Stimulated activated CD4-positive, alpha-beta T cell treated with anti-CD3 and anti-CD28 coated beads, Interleukin-2, amount 100 ng/mL, for 24 hours (primary cell): Measurements from ENCODE around the gene DCP2.

Experiments used
- DNase-seq, 2 donors: peaks; one replicate each; pipeline ENCODE4 v3.0.0-alpha.2; 2020

Gene DCP2

DNA sequence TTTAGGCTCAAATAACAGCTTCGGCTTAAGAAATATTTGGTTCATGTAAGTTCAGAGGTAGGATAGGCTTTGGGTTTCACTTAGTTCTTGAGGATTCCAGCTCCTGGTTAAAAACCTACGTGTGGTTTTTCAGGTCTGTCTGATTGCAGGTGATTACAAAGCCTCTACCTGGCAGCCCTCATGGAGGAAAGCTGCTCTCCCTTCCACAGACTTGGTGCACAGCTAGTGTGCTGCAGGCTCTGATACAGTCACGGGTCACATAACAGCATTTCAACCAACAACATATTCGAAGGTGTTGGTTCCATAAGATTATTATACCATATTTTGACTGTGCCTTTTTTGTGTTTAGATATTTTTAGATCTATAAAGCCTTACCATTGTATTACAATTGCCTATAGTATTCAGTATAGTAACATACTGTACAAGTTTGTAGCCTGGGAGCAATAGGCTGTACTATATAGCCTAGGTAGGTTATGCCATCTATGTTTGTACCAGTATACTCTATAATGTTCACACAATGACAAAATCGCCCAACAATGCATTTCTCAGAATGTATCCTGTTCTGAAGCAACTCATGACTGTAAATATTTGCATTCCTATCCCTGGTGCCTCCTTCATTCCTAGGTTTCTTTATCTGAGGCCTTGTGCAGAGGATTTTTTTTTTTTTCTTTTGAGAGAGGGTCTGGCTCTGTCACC is 8.0 kb upstream of the DCP2 start:
- DNase-seq: no peak

DNA sequence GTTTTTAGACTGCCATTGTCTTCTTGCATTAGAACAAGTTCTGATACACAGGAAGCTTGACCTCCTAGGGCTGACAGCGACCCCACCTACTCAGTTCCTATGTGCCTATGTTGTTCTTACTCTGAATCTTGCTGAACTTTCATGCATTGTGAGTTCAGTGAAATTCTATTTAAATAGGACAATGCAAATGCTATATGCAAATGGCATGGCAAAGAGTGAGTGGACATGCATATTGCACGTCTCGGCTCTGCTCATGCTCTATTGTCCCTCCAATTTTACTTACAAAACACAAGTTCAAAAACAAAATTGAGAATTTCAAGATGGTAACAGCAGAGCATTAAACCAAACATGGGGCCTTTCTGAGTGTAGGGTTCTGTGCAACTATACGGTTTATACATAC is 5.3 kb upstream of the DCP2 start:
- no peak for DNase-seq

DNA sequence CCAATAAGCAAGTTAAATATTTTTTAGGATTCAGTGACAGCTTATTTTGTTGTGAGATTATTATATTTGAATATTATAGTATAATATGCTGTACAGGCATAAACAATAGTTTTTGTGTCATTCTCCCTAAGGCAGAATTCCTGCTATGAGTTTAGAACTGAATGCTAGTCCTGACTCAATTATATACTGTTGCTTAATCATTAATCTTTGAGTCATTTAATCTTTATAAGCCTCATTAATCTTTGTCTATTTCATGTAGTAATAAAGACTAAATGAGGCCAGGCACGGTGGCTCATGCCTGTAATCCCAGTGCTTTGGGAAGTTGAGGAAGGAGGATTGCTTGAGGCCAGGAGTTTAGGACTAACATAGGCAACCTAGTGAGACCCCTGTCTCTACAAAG is 3.6 kb upstream of the DCP2 start:
- no peak for DNase-seq

DNA sequence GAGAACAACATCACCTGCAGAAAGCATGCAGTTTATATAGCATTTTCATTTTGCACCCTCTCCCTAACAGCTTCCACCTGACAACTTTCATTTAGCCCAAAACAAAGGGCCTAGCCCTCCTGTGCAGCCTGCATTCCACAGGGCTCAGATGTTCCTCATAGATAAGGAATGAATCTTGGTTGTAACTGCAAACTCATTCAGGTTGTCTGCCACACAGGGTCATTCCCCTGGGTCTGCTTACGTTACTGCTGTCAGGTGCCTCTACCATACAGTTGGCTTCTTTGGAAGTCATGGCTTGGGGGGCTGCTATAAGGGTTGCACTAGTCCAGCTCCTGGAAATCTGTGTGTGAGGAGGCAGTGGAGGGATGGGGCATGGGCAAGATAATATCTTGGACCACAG is 2.7 kb upstream of the DCP2 start:
- DNase-seq: no peak

DNA sequence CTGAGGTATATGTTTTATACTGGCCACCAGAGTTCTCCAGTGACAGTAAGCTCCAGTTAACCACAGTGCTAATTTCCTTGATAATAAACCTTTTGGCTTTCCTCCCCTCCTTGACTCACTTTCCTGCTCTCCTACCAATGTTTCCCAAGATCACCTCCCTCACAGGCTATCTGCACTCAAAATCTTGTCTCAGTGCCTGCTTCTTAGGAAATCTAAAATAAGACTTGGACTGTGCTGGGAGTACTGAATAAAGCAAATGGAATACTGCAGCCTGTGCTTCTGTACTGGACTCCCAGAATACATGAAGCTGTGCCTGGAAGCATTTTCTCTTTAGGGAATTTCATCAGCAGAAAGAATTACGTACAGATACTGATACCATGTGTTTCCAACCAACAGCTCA is 1.7 kb upstream of the DCP2 start:
- no peak for DNase-seq

DNA sequence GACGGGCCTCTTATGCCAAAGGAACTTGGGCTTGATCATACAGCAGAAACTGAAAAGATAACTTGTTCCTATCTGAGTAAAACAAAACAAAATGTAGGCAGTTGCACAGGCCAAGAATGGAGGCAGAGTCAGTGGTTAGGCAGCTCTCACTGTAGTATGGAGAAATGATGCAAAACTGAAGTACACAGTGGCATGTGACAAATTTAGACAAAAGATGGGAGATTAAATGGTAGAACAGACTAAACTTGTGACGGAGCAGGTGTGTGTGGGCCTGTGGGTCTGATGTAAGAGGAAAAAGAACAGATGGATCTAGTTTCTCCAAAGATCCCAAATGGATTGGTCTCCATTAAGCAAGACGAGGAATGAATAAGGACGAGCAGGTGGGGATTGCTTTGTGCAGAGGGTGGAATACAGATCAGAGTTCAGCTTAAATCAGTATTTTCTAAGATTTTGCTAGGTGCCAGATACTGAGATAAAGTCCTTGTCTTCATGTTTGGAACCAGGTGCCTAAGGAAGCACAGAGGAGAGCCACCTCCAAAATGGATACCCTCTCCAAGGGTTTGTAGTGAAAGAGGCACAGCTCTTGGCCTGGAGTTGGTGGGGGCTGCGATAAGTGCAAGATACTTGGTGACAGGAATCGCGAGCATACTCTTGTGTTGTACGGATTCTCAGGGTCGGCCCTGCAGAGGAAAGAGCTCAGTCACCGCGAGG is 722 bp upstream of the DCP2 start:
- DNase-seq: no peak

DNA sequence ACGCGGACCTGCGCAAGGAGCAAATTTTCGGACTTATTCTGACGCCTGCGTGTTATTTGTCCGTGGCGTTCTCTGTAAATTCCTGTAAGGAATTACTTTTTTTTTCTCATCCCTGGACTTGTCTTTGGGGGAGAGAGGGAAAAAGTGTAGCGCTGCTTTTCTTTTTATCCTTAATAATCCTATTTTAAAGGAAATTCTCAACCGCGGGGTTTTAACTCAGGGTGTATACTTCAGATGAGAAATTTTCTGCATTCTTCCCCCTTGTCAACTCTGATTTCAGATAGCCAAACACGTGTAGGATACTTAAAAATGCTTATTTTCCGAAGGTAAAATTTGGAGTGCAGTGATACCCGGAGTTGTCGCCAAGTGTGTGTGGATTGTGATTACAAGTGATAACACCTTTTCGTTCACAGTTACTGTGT is 853 bp downstream of the DCP2 start:
- no peak for DNase-seq

DNA sequence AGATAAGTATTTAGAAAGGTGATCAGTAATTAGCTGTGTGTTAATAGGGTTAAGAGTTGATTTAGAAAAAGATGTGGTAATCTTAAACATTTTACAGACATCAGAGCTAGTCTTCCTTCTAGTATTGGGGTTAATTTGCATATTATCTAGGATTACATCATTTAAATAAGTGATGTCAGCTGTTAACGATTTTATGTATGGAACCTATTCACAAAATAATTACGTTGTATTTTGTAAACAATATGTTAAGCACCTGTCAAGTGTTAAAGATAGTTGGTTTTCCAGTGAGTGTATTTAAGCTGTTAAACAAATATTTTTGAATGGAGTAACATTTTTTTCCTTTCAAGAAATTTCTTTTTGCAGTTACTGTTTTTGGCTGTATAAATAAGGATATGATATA is 2.2 kb downstream of the DCP2 start:
- no peak for DNase-seq

DNA sequence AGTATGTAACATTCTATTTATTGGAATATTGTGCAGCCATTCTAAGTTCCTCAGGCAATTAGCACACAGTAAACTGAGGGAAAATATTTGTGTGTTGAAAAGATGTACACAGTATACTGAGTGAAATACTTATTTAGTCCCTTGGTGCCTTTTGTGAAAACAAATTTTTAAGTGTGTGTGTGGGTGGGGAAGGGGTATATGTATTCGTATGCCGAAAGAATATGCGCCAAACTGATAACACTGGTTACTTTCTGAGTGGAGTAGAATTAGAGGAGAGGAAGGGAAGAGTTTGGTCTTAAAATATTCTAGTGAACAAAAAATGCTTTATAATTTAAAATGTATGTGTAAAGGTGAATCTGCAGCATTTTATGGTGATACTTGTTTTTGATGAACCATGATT is 3.1 kb downstream of the DCP2 start:
- no peak for DNase-seq

DNA sequence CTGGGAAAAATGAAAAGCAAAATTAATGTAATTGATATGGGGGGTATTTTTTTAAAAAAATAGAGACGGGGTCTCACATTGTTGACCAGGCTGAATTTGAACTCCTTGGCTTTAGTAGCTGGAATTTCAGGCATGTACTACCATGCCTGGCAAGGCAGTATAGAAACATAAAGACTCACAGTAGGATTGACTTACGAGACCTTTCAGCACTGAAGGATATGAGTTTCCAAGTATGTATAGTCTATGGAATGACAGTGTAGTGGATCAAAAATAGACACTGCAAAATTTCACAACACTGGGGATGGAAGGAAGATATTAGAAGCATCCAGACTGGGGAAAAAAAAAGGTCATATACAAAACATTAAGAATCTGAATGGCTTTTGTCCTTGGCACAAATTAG is 6.8 kb downstream of the DCP2 start:
- DNase-seq: no peak

DNA sequence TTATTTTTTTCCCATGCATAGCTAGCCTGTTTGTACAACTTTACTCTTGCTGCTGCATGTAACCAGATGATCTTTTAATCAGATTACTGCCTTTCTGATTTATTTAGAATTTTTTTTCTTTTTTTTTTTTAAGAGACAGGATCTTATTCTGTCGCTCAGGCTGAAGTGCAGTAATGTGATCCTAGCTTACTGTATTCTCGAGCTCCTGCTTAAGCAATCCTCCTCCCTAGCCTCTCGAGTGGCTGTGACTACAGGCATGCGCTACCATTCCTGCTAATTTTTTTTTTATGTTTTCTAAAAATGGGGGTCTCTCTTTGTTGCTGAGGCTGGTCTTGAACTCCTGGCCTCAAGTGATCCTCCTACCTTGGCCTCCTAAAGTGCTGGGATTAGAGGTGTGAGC is 9.6 kb downstream of the DCP2 start:
- no peak for DNase-seq

DNA sequence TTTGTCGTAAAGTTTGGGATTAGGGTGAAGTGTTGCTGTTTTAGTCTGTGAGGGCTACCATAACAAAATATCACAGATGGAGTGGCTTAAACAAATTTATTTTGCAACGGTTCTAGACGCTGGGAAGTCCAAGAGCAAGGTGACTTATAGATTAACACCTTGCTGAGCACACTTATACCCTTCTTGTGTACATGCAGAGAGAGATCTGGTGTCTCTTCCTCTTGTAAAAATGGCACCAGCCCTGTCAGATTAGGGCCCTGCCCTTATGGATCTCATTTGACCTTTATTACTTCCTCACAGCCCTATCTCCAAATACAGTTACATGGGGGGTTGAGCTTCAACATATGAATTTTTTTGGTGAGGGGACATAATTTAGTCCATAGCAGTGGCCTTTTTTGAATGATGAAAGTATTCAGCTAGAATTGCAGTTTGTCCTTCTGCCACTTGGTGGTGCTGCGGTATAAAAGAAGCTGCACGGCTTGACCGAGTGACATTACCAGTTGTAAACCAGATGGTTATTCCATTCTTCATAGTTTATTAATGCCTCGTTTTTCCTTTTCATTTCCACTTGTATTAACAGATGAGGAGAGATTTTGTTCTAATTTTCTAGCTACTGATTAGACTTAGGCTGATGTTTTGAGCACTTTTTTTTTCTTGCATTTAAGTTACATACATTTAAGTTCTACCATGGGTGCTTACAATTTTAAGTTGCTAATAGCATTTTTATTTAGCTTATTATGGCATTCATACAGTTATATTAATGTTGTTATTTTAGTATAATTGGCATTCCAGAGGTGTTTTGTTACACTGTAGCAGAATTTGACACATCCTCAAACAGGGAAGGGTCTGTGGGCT is 19.4 kb downstream of the DCP2 start:
- peak; percentile 80 to 85 for DNase-seq

DNA sequence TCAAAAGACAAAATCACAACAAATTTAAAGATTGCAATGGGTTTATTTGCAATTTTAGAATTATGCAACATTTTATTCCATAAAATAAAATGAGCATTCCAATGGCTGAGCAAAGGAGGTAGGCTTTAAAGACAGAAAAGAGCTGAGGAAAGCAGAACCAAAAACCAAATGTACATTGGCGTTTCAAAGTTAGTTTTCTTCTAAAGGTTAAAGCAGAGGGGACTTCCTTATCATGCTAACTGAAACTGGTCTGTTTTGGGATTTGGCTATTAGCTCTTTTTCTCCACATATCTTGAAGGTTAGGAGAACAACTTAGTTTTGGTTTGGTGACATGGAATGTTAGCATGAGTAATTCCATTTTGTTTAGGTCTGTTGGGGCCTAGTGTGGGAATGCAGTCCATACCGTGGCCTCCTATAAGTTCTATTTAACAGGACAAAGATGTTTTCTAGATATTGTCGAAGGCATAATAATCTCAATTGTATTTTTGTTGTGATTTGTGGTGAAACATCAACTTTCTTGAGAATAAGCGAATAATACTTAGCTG is 20.3 kb downstream of the DCP2 start:
- DNase-seq: no peak

DNA sequence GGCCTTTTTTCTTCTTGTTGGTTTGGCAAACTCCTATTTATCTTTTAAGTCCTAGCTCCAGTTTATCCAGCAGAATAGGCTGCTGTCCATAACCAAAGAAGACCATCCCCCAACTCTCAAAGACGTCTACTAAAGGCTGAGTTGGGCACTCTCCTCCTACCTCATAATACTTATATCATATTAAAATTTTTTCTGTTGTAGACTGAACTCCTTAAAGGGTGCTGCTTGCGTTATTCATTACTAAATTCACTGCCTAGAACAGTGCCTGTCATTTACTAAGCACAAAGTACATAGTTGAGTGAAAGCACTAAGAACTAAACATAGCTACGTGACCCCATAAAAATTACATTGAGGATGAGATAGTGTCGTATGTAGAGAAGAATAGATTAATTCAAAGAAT is 21.7 kb downstream of the DCP2 start:
- DNase-seq: no peak

DNA sequence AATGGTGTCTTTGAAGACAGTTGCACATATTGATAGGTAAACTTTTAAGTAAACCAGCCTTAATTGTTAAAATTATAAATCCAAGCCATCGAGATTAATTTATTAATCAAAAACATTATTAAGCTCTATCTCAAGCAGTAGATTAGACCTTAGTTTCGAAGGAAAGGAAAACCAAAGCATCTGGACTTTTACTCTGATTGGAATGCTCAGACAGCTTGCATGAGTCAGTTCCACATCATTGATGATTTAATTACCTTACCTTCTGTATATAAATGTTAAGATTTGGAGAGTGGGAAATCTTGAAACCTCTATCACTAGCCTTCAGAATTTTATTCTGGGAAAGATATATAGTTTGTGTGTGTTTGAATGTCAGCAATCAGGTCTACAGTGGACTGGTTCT is 23.9 kb downstream of the DCP2 start:
- DNase-seq: no peak

DNA sequence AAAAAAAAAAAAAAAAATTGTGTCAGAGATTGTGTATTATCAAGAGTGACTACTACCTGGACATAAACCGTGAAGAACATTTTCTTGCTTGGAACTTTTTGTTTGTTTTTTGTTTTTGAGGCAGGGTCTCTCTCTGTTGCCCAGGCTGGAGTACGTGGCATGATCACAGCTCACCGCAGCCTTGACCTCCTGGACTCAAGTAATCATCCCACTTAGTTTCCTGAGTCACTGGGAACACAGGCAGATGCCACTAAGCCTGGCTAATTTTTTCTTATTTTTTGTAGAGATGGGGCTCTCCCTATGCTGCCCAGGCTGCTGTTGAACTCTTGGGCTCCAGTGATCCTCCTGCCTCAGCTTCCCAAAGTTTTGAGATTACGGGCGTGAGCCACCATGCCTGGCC is 25.8 kb downstream of the DCP2 start:
- DNase-seq: no peak

DNA sequence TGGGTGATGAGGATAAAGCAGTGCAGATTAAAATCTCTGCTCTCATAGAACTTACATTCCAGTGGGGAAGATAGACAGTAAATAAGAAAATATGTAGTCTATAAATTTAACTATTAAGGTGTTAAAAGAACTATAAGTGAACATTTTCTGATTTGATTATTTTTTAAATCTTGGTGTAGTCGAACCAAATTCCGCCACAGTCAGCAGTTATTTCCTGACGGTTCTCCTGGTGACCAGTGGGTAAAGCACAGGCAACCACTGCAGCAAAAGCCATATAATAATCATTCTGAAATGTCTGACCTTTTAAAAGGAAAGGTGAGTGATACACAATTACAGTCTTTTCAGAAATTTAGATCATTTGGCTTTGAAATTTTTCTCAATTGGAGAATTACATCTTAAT is 27.2 kb downstream of the DCP2 start:
- DNase-seq: no peak

DNA sequence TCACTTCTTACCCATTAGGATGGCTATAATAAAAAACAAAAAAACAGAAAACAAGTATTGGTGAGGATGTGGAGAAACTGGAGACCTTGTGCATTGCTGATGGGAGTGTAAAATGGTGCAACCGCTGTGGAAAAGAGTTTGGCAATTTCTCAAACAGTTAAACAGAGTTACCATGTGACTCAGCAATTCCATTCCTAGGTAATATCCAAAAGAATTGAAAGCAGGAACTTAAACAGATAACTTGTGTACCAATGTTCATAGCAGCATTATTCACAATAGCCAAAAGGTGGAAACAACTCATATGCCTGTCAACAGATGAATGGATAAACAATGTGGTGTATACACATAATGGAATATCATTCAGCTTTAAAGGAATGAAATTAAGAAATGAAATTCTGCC is 28.9 kb downstream of the DCP2 start:
- DNase-seq: no peak

DNA sequence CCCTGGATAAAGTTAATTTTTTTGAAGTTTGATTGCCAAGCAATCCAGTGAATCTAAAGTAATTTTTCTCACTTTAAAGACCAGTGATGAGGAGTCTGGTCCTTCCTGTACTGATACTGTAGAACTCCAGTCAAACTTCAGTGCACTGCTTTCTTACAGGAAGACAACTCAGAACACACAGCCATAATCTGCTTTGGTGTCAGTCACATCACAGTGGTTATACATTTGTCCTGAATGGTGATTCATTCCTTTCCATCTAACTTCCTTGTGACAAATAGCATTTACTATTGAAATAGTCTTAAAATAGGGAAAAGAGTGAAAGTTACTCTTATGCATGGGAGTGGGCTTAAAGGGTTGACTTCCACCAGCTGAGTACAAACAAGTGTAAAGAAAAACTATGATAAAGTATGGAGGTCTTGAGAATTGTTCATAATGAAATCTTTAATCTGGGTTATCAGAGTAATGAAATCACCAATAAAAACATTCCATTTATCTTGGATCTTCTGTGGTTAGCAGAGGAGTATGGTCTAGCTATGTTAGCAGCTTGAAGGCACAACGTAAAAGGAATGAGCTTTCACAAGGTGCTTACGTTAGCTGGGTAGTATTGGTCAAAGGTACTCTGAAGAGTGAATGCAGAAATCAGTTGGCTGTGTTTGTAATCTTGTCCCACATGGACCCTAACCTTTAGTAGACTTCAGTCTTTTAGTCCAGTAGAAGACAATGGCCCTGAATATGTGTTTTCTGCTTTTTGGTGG is 41.5 kb downstream of the DCP2 start:
- DNase-seq: no peak

DNA sequence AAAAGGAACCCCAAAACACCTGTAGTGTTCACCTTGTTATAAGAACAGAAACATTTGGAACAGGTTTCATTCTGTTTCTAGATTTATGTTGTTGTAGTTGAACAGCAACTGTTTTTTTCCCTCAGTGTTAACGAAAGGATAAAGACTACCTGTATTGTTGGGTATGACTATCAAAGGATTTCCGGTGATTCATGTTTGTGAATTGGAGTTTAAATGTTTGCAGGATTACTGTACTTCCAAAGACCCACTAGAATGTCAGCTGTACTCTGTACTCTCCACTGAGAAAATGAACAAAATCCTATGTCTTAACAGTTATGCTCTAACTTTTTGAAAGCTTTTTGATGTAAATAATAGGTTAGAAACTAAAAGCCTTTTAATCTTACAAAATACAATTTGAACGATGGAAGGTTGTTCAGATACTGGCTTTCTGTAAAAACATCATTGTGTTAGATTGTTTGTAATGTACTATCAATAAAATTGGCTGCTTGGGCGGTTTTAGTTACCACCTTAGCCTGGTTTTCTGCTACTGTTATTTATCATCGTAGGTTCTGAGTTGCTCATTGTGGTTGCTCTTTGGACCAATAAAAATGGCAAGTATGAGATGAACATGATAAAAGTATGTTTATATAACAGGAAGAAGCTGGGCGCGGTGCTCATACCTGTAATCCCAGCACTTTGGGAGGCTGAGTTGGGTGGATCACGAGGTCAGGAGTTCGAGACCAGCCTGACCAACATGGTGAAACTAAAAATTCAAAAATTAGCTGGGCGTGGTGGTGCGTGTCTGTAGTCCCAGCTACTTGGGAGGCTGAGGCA is 44.1 kb downstream of the DCP2 start:
- DNase-seq: no peak

DNA sequence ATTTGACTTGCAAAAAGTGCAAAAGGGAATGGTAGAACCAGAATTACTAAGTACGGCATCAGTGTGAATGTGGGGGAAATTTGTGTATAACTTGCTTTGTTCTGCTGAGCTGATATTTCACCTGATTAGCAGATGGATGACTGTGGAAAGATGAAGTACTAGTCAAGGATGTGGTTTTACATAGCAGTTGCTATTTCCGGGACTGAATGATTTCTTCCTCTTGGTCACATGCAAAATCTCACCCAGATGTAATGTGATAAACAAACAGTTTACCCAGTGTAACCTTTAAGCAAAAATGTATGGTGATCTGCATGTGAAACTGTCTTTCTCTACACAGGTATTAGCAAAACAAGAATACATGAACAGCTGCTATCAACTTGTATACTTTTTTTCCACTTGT is 46.1 kb downstream of the DCP2 start:
- no peak for DNase-seq

DNA sequence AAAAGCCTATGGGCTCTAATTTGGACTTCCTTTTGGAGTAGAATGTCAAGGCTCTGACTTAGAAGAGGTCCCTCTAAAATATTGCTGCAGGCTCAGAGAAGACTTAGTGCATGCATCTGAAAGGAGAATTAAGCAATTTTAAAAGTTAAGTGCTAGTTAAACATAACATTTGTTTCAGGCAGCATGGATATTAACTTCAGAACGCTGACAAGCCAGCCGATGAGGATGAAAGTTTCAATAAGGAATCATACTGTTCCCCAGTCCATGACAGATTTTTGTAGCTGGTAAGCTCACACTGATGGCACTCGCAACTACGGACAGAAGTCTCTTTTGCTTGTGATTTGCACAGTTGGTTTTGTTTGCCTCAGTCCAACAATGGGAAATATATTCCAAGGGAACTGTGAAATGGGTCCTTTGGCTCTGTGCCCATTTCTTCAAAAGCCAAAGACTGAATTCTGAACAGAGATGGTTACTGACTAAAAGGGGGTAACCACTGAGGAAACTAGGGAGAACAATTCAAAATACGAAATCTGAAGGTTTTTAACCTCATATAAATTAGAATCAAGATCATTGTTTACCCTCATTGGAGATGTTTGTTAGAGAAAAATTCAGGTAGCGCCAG is 47.6 kb downstream of the DCP2 start:
- DNase-seq: no peak
